HL-60/S4 (cell line): ENCODE results near the gene PAX5.
"Not testable (repeated sequence)": the region's sequence is repeated elsewhere in the genome, so short reads cannot be mapped to it uniquely, and the experiment has no call there.

Experiments
- in situ Hi-C: fragments of 300-500 bp; cut with MboI; formaldehyde crosslinking; loops from 2 replicates; pipeline ENCODE4 v1.14.3; 2022; ENCODE audit warnings: low sequenced_read_pairs

The PAX5 gene

GRCh38 chr9:37033682-37034304 is at the start of gene PAX5:
PAX5 (minus strand) TSS chr9:37034268; CDS start chr9:37034031, 237 bp downstream.
- in situ Hi-C loops = no loop called here

GRCh38 chr9:37083654-37084053 is 49.6 kb upstream of the PAX5 start:
- in situ Hi-C loops = no loop called here

- in situ Hi-C loops = no loop called here
Observed at GRCh38 chr9:37082214-37082765, 48.2 kb upstream of the PAX5 start.

GRCh38 chr9:37081507-37081906 is 47.4 kb upstream of the PAX5 start:
- in situ Hi-C loops = not testable (repeated sequence)

GRCh38 chr9:37080165-37080628 is 46.1 kb upstream of the PAX5 start:
- in situ Hi-C loops = not testable (repeated sequence)

GRCh38 chr9:37079370-37080164 is 45.5 kb upstream of the PAX5 start:
- in situ Hi-C loops = no loop called here

GRCh38 chr9:37074790-37075189 is 40.7 kb upstream of the PAX5 start:
- in situ Hi-C loops = not testable (repeated sequence)

- in situ Hi-C loops = no loop called here
Observed at GRCh38 chr9:37066139-37066725, 32.2 kb upstream of the PAX5 start.

- in situ Hi-C loops = no loop called here
Observed at GRCh38 chr9:37062336-37062735, 28.3 kb upstream of the PAX5 start.

GRCh38 chr9:37061768-37062167 is 27.7 kb upstream of the PAX5 start:
- in situ Hi-C loops = no loop called here

GRCh38 chr9:37060833-37061232 is 26.8 kb upstream of the PAX5 start:
- in situ Hi-C loops = no loop called here

GRCh38 chr9:37056046-37056920 is 22.2 kb upstream of the PAX5 start:
- in situ Hi-C loops = no loop called here

GRCh38 chr9:37054363-37054720 is 20.3 kb upstream of the PAX5 start:
- in situ Hi-C loops = not testable (repeated sequence)

GRCh38 chr9:37053684-37054362 is 19.8 kb upstream of the PAX5 start:
- in situ Hi-C loops = no loop called here

GRCh38 chr9:37046683-37047082 is 12.6 kb upstream of the PAX5 start:
- in situ Hi-C loops = no loop called here

- in situ Hi-C loops = no loop called here
Observed at GRCh38 chr9:37042421-37042820, 8.4 kb upstream of the PAX5 start.

- in situ Hi-C loops = no loop called here
Observed at GRCh38 chr9:37040508-37041127, 6.5 kb upstream of the PAX5 start.

- in situ Hi-C loops = no loop called here
Observed at GRCh38 chr9:37038943-37039464, 4.9 kb upstream of the PAX5 start.

GRCh38 chr9:37038302-37038942 is 4.4 kb upstream of the PAX5 start:
- in situ Hi-C loops = no loop called here
